Stimulated activated naive CD4-positive, alpha-beta T cell treated with Interleukin-2 at 50 U/mL for 16 hours (primary cell): ENCODE measurements around the gene C11orf52.
"Not testable (repeated sequence)": the region's sequence is repeated elsewhere in the genome, so short reads cannot be mapped to it uniquely, and the experiment has no call there.

Experiments
- DNase-seq: peaks from one replicate; lab custom pipeline; 2025; lab: John Stamatoyannopoulos, UW

C11orf52 gene

GRCh38 chr11:111913031-111913861 is 5.5 kb upstream of the C11orf52 start:
- no peak for DNase-seq

GRCh38 chr11:111913997-111914396 is 4.7 kb upstream of the C11orf52 start:
- DNase-seq = no peak

- DNase-seq = no peak
Observed at GRCh38 chr11:111916768-111917167, 1.9 kb upstream of the C11orf52 start.

GRCh38 chr11:111917312-111917711 is 1.4 kb upstream of the C11orf52 start:
- no peak for DNase-seq

GRCh38 chr11:111917788-111918187 is 925 bp upstream of the C11orf52 start:
- DNase-seq = no peak

GRCh38 chr11:111920908-111921307 is 2.2 kb downstream of the C11orf52 start:
- no peak for DNase-seq

- DNase-seq = no peak
Observed at GRCh38 chr11:111921541-111922230, 3.0 kb downstream of the C11orf52 start.

GRCh38 chr11:111922803-111923202 is 4.1 kb downstream of the C11orf52 start:
- DNase-seq = no peak

- DNase-seq = no peak
Observed at GRCh38 chr11:111923351-111923788, 4.7 kb downstream of the C11orf52 start.

GRCh38 chr11:111923951-111924350 is 5.2 kb downstream of the C11orf52 start:
- DNase-seq = no peak

- DNase-seq = no peak
Observed at GRCh38 chr11:111925953-111926352, 7.2 kb downstream of the C11orf52 start.

- peak; percentile 98 for DNase-seq
Observed at GRCh38 chr11:111926505-111927391, 8.0 kb downstream of the C11orf52 start.

GRCh38 chr11:111930472-111930871 is 11.8 kb downstream of the C11orf52 start:
- no peak for DNase-seq

GRCh38 chr11:111932611-111932950 is 13.9 kb downstream of the C11orf52 start:
- DNase-seq = no peak

GRCh38 chr11:111933176-111933575 is 14.5 kb downstream of the C11orf52 start:
- DNase-seq = not testable (repeated sequence)

- no peak for DNase-seq
Observed at GRCh38 chr11:111933872-111934271, 15.2 kb downstream of the C11orf52 start.

GRCh38 chr11:111934306-111934705 is 15.6 kb downstream of the C11orf52 start:
- DNase-seq = no peak

- no peak for DNase-seq
Observed at GRCh38 chr11:111935317-111936039, 16.8 kb downstream of the C11orf52 start.

GRCh38 chr11:111936040-111936540 is 17.4 kb downstream of the C11orf52 start:
- no peak for DNase-seq

- DNase-seq = no peak
Observed at GRCh38 chr11:111937461-111937769, 18.7 kb downstream of the C11orf52 start.

- no peak for DNase-seq
Observed at GRCh38 chr11:111937844-111938243, 19.1 kb downstream of the C11orf52 start.

- DNase-seq = peak; percentile 41
Observed at GRCh38 chr11:111938687-111939160, 20.0 kb downstream of the C11orf52 start.
